Keratinocyte (primary cell): Measurements from ENCODE around the gene SATB2. TPM values are rescaled to one million over a fixed set of nuclear protein-coding genes. Genes with fewer than 3 reads are reported as not detected.

Source experiments
- DNase-seq: peaks from one replicate; pipeline ENCODE4 v3.0.0-alpha.2; 2011; ENCODE audit warnings: low read depth, missing footprints, low spot score
- FAIRE-seq: peaks from 2 replicates; lab custom pipeline; 2011; peaks lifted over from hg19 to GRCh38; lab: Jason Lieb, UNC
- H2AFZ ChIP-seq: 2 replicates; pipeline ENCODE4 v1.6.0; 2012; ENCODE audit warnings: low read length, control low read depth, inconsistent platforms; ENCODE audit not compliant: control insufficient read depth
- H3K27ac ChIP-seq: 2 replicates; pipeline ENCODE4 v1.5.1; 2011; ENCODE audit warnings: low read length; ENCODE audit not compliant: control insufficient read depth, insufficient read depth
- H3K27me3 ChIP-seq: 3 replicates; pipeline ENCODE4 v1.6.0; 2011; ENCODE audit warnings: low read length; ENCODE audit not compliant: control insufficient read depth, insufficient read depth; ENCODE audit errors: extremely low read depth
- H3K36me3 ChIP-seq, 2 experiments: 2 replicates in 1 of 2; 3 replicates in 1 of 2; pipeline ENCODE4 v1.5.1; 2011; ENCODE audit warnings: low read length in 2 of 2, mild to moderate bottlenecking in 1 of 2; ENCODE audit not compliant: control insufficient read depth in 2 of 2, insufficient read depth in 2 of 2; ENCODE audit errors: extremely low read depth in 1 of 2
- H3K4me1 ChIP-seq: 3 replicates; pipeline ENCODE4 v1.5.1; 2011; ENCODE audit warnings: low read length; ENCODE audit not compliant: control insufficient read depth, insufficient read depth; ENCODE audit errors: extremely low read depth
- H3K4me2 ChIP-seq: 3 replicates; pipeline ENCODE4 v1.6.0; 2011; ENCODE audit warnings: low read depth, low read length; ENCODE audit not compliant: control insufficient read depth, insufficient read depth; ENCODE audit errors: extremely low read depth
- H3K4me3 ChIP-seq, 3 experiments: fragments of 200-600 bp in 1 of 3; sonication (generic) in 1 of 3; 2 replicates in 2 of 3; 3 replicates in 1 of 3; pipeline ENCODE4 v1.5.1; 2011 to 2016; ENCODE audit warnings: low read length in 3 of 3, mild to moderate bottlenecking in 3 of 3, control low read depth in 2 of 3, inconsistent platforms in 1 of 3, low read depth in 1 of 3, mixed read lengths in 1 of 3, mixed run types in 1 of 3, moderate library complexity in 1 of 3; ENCODE audit not compliant: control insufficient read depth in 2 of 3, insufficient read depth in 2 of 3; ENCODE audit errors: extremely low read depth in 1 of 3
- H3K79me2 ChIP-seq: 2 replicates; pipeline ENCODE4 v1.6.0; 2012; ENCODE audit warnings: low read length; ENCODE audit not compliant: control insufficient read depth, insufficient read depth
- H3K9ac ChIP-seq: 3 replicates; pipeline ENCODE4 v1.6.0; 2011; ENCODE audit warnings: low read length; ENCODE audit not compliant: control insufficient read depth, insufficient read depth; ENCODE audit errors: extremely low read depth
- H3K9me1 ChIP-seq: 3 replicates; pipeline ENCODE4 v1.6.0; 2011; ENCODE audit warnings: low read length; ENCODE audit not compliant: control insufficient read depth, insufficient read depth; ENCODE audit errors: extremely low read depth
- H3K9me3 ChIP-seq: 2 replicates; pipeline ENCODE4 v1.5.1; 2012; ENCODE audit warnings: low read depth, low read length; ENCODE audit not compliant: control insufficient read depth
- H4K20me1 ChIP-seq: 3 replicates; pipeline ENCODE4 v1.6.0; 2011; ENCODE audit warnings: low read length; ENCODE audit not compliant: control insufficient read depth, insufficient read depth; ENCODE audit errors: extremely low read depth
- EZH2 ChIP-seq: IDR thresholded peaks from one replicate; pipeline ENCODE4 v1.6.1; 2012; ENCODE audit warnings: inconsistent platforms, mild to moderate bottlenecking, low read length, moderate library complexity
- dilution Hi-C: fragments of 300-500 bp; cut with MboI; formaldehyde crosslinking; loops from one replicate; pipeline ENCODE4 v1.7.0; 2020; ENCODE audit warnings: low sequenced_read_pairs; ENCODE audit not compliant: extremely low pct_ligation_motif_present
- polyA plus RNA-seq, 5 experiments: library from polyadenylated mRNA; depleted of rRNA in 3 of 5; stranded (reverse) in 3 of 5; stranded (forward) in 1 of 5; unstranded in 1 of 5; fragments of >200 nt; gene quantifications; 1 replicate in 1 of 5; 2 replicates in 3 of 5; 3 replicates in 1 of 5; pipeline versions ENCODE4 v1.2.1 to v1.2.3, GENCODE V29; 2011 to 2012; ENCODE audit warnings: missing spikeins in 2 of 5, low read depth in 1 of 5, low replicate concordance in 1 of 5
- TF ChIP-seq, protein P1 (sequence below), 3 experiments: IDR thresholded peaks in 1 of 3; conservative IDR thresholded peaks in 1 of 3; optimal IDR thresholded peaks in 1 of 3; 2 replicates in 2 of 3; 3 replicates in 1 of 3; pipeline versions ENCODE3 to v1.5.1; 2011; ENCODE audit warnings: low read length in 3 of 3, mild to moderate bottlenecking in 3 of 3, moderate library complexity in 2 of 3, control low read depth in 1 of 3, inconsistent platforms in 1 of 3; ENCODE audit not compliant: insufficient read depth in 2 of 3; ENCODE audit errors: extremely low read depth in 1 of 3

The SATB2 gene
- polyA plus RNA-seq, 1 donor (not counting 4 experiments of a cell fraction or from before 2014, with no cell fraction given) = 1.4 TPM

GRCh38 chr2:199433204-199433832 lies 24.4 kb downstream of the SATB2 start:
- TF ChIP-seq EZH2 = no peak
- TF ChIP-seq, protein P1, sequence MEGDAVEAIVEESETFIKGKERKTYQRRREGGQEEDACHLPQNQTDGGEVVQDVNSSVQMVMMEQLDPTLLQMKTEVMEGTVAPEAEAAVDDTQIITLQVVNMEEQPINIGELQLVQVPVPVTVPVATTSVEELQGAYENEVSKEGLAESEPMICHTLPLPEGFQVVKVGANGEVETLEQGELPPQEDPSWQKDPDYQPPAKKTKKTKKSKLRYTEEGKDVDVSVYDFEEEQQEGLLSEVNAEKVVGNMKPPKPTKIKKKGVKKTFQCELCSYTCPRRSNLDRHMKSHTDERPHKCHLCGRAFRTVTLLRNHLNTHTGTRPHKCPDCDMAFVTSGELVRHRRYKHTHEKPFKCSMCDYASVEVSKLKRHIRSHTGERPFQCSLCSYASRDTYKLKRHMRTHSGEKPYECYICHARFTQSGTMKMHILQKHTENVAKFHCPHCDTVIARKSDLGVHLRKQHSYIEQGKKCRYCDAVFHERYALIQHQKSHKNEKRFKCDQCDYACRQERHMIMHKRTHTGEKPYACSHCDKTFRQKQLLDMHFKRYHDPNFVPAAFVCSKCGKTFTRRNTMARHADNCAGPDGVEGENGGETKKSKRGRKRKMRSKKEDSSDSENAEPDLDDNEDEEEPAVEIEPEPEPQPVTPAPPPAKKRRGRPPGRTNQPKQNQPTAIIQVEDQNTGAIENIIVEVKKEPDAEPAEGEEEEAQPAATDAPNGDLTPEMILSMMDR (optimal IDR thresholded peaks at IDR 0.05 in 1 of 3, IDR thresholded peaks at IDR 0.05 in 1 of 3, conservative IDR thresholded peaks at IDR 0.05 in 1 of 3; ENCODE audit: extremely low read depth in 1 of 3, insufficient read depth in 2 of 3, low read length in 3 of 3) = no peak
- no peaks in the 10 kb centered on the region for H3K27me3 ChIP-seq
- dilution Hi-C loops = no loop called here
- H3K27ac ChIP-seq = no peak overlapping the region
- H3K36me3 ChIP-seq = no peaks in the 10 kb centered on the region
- FAIRE-seq (no peak), DNase-seq (no peak)
- no peak overlapping the region for H3K4me3 ChIP-seq
- no peaks in the 10 kb centered on the region for H3K9me3 ChIP-seq
- no peak overlapping the region for H2AFZ ChIP-seq
- H3K9ac ChIP-seq = no peak overlapping the region
- H3K4me2 ChIP-seq = no peak overlapping the region
- no peaks in the 10 kb centered on the region for H3K9me1 ChIP-seq
- no peaks in the 10 kb centered on the region for H4K20me1 ChIP-seq
- H3K79me2 ChIP-seq = no peaks in the 10 kb centered on the region
- no peaks in the 10 kb centered on the region for H3K4me1 ChIP-seq

DNA sequence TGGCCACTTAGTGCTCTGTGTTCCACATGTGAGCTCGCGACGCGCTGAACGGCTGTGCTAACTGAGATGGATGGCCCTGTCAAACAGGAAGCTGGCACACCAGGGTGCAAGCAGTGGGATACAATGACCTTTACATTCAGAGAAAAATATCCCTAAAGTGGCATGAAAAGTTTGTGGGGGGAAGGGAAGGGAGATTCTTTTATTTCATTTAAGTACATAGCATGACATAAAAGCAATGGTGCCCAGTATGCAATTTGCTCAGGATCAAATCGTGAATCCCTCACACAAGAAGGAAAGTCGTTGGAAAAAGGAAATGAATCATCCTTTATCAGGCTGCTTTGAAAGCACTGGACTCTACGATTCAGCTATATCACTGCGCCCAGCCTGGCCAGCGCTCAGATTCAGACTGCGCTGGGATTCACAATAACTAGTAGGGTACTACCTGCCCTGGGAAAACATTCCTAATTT lies 26.0 kb downstream of the SATB2 start:
- FAIRE-seq = no peak
- H3K4me2 ChIP-seq = no peak overlapping the region
- dilution Hi-C loops = no loop called here

More for the DNA sequence above, 26.0 kb downstream of the SATB2 start:
- no peak overlapping the region for H2AFZ ChIP-seq
- H3K79me2 ChIP-seq = no peaks in the 10 kb centered on the region
- H4K20me1 ChIP-seq = no peaks in the 10 kb centered on the region
- H3K36me3 ChIP-seq = no peaks in the 10 kb centered on the region
- H3K9me3 ChIP-seq = no peaks in the 10 kb centered on the region
- H3K27ac ChIP-seq = no peak overlapping the region
- TF ChIP-seq, protein P1 (optimal IDR thresholded peaks at IDR 0.05 in 1 of 3, IDR thresholded peaks at IDR 0.05 in 1 of 3, conservative IDR thresholded peaks at IDR 0.05 in 1 of 3; ENCODE audit: extremely low read depth in 1 of 3, insufficient read depth in 2 of 3, low read length in 3 of 3) = no peak
- no peak for TF ChIP-seq EZH2
- no peak overlapping the region for H3K4me3 ChIP-seq
- H3K9ac ChIP-seq = no peak overlapping the region
- no peaks in the 10 kb centered on the region for H3K27me3 ChIP-seq
- no peaks in the 10 kb centered on the region for H3K9me1 ChIP-seq
- H3K4me1 ChIP-seq = no peaks in the 10 kb centered on the region
- DNase-seq = no peak
